Activated T-cell treated with anti-CD3 and anti-CD28 coated beads, Interleukin-2, amount 50 U/mL, for 24 hours (primary cell): Measurements from ENCODE around the gene CIT.
"Not testable (repeated sequence)": the region's sequence is repeated elsewhere in the genome, so short reads cannot be mapped to it uniquely, and the experiment has no call there.

Experiments used
- DNase-seq: peaks from one replicate; pipeline ENCODE4 v3.0.0-alpha.2; 2020
- H3K27ac Mint-ChIP-seq: 2 replicates; pipeline ENCODE4 v1.8.0; 2020; ENCODE audit warnings: mild to moderate bottlenecking, mixed read lengths
- H3K27me3 Mint-ChIP-seq: 2 replicates; pipeline ENCODE4 v1.8.0; 2020; ENCODE audit warnings: mixed read lengths
- H3K36me3 Mint-ChIP-seq: 2 replicates; pipeline ENCODE4 v1.8.0; 2020; ENCODE audit warnings: low read depth, mixed read lengths
- H3K4me1 Mint-ChIP-seq: 2 replicates; pipeline ENCODE4 v1.8.0; 2020; ENCODE audit warnings: low read depth, mixed read lengths
- H3K4me3 Mint-ChIP-seq: 2 replicates; pipeline ENCODE4 v1.8.0; 2020; ENCODE audit warnings: mild to moderate bottlenecking, moderate library complexity, mixed read lengths
- H3K9me3 Mint-ChIP-seq: 2 replicates; pipeline ENCODE4 v1.8.0; 2020; ENCODE audit warnings: mixed read lengths

The CIT gene

GRCh38 chr12:119876761-119877638 lies at the start of gene CIT:
Gene CIT (minus strand): TSS chr12:119877320. CDS start chr12:119876168, 1,152 bp downstream.
- Mint-ChIP-seq H3K27ac (peak within 1 kb of the TSS; percentile 65), H3K4me1 (peaks cover 15% of the 10 kb centered on the region), H3K4me3 (peak within 1 kb of the TSS; percentile 91), H3K27me3 (no peaks in the 10 kb centered on the region), H3K36me3 (peaks cover 22% of the 10 kb centered on the region), H3K9me3 (no peaks in the 10 kb centered on the region)
- DNase-seq: peak; percentile 90

- H3K27me3 Mint-ChIP-seq: peaks cover 4% of the 10 kb centered on the region
- no peak overlapping the region for H3K27ac Mint-ChIP-seq
- H3K4me1 Mint-ChIP-seq: no peaks in the 10 kb centered on the region
- H3K4me3 Mint-ChIP-seq: no peak overlapping the region
- H3K36me3 Mint-ChIP-seq: no peaks in the 10 kb centered on the region
- no peak for DNase-seq
- H3K9me3 Mint-ChIP-seq: no peaks in the 10 kb centered on the region
Observed at GRCh38 chr12:119925269-119925668, 48.1 kb upstream of the CIT start.

- Mint-ChIP-seq H3K4me1 (no peaks in the 10 kb centered on the region), H3K27ac (no peak overlapping the region), H3K4me3 (no peak overlapping the region), H3K36me3 (no peaks in the 10 kb centered on the region), H3K27me3 (peaks cover 4% of the 10 kb centered on the region), H3K9me3 (no peaks in the 10 kb centered on the region)
- no peak for DNase-seq
Observed at GRCh38 chr12:119920064-119920463, 42.9 kb upstream of the CIT start.

GRCh38 chr12:119915894-119916510 lies 38.9 kb upstream of the CIT start:
- no peaks in the 10 kb centered on the region for H3K27me3 Mint-ChIP-seq
- no peak for DNase-seq
- H3K9me3 Mint-ChIP-seq: no peaks in the 10 kb centered on the region
- no peaks in the 10 kb centered on the region for H3K36me3 Mint-ChIP-seq
- no peaks in the 10 kb centered on the region for H3K4me1 Mint-ChIP-seq
- H3K4me3 Mint-ChIP-seq: no peak overlapping the region
- no peak overlapping the region for H3K27ac Mint-ChIP-seq

GRCh38 chr12:119914666-119915065 lies 37.5 kb upstream of the CIT start:
- Mint-ChIP-seq H3K9me3 (no peaks in the 10 kb centered on the region), H3K27ac (no peak overlapping the region), H3K4me1 (no peaks in the 10 kb centered on the region), H3K27me3 (no peaks in the 10 kb centered on the region), H3K36me3 (no peaks in the 10 kb centered on the region), H3K4me3 (no peak overlapping the region)
- DNase-seq: no peak

GRCh38 chr12:119913536-119914330 lies 36.6 kb upstream of the CIT start:
- Mint-ChIP-seq H3K27me3 (no peaks in the 10 kb centered on the region), H3K4me3 (no peak overlapping the region), H3K36me3 (no peaks in the 10 kb centered on the region), H3K9me3 (no peaks in the 10 kb centered on the region), H3K4me1 (no peaks in the 10 kb centered on the region), H3K27ac (no peak overlapping the region)
- no peak for DNase-seq

GRCh38 chr12:119911182-119911581 lies 34.1 kb upstream of the CIT start:
- H3K36me3 Mint-ChIP-seq: no peaks in the 10 kb centered on the region
- no peaks in the 10 kb centered on the region for H3K9me3 Mint-ChIP-seq
- H3K27ac Mint-ChIP-seq: no peak overlapping the region
- H3K4me1 Mint-ChIP-seq: no peaks in the 10 kb centered on the region
- no peak overlapping the region for H3K4me3 Mint-ChIP-seq
- H3K27me3 Mint-ChIP-seq: no peaks in the 10 kb centered on the region
- DNase-seq: no peak

- H3K9me3 Mint-ChIP-seq: no peaks in the 10 kb centered on the region
Observed at GRCh38 chr12:119910586-119910985, 33.5 kb upstream of the CIT start.

GRCh38 chr12:119902084-119902509 lies 25.0 kb upstream of the CIT start:
- H3K4me1 Mint-ChIP-seq: peaks cover 5% of the 10 kb centered on the region
- peak; percentile 77 for DNase-seq
- H3K4me3 Mint-ChIP-seq: no peak overlapping the region
- H3K27ac Mint-ChIP-seq: no peak overlapping the region
- no peaks in the 10 kb centered on the region for H3K9me3 Mint-ChIP-seq
- H3K36me3 Mint-ChIP-seq: no peaks in the 10 kb centered on the region
- H3K27me3 Mint-ChIP-seq: no peaks in the 10 kb centered on the region

More at GRCh38 chr12:119910586-119910985, 33.5 kb upstream of the CIT start:
- no peak for DNase-seq
- Mint-ChIP-seq H3K36me3 (no peaks in the 10 kb centered on the region), H3K4me3 (no peak overlapping the region), H3K27ac (no peak overlapping the region), H3K4me1 (no peaks in the 10 kb centered on the region), H3K27me3 (no peaks in the 10 kb centered on the region)

GRCh38 chr12:119901670-119902069 lies 24.6 kb upstream of the CIT start:
- Mint-ChIP-seq H3K27me3 (no peaks in the 10 kb centered on the region), H3K9me3 (no peaks in the 10 kb centered on the region), H3K4me3 (no peak overlapping the region), H3K4me1 (peaks cover 5% of the 10 kb centered on the region), H3K36me3 (no peaks in the 10 kb centered on the region), H3K27ac (no peak overlapping the region)
- DNase-seq: no peak

- DNase-seq: no peak
- H3K4me3 Mint-ChIP-seq: no peak overlapping the region
- H3K36me3 Mint-ChIP-seq: no peaks in the 10 kb centered on the region
- no peak overlapping the region for H3K27ac Mint-ChIP-seq
- no peaks in the 10 kb centered on the region for H3K9me3 Mint-ChIP-seq
- no peaks in the 10 kb centered on the region for H3K4me1 Mint-ChIP-seq
- H3K27me3 Mint-ChIP-seq: peaks cover 4% of the 10 kb centered on the region
Observed at GRCh38 chr12:119894916-119895315, 17.8 kb upstream of the CIT start.

- not testable (repeated sequence) for DNase-seq, H3K27me3 Mint-ChIP-seq, H3K27ac Mint-ChIP-seq, H3K36me3 Mint-ChIP-seq, H3K4me1 Mint-ChIP-seq, H3K9me3 Mint-ChIP-seq, H3K4me3 Mint-ChIP-seq
Observed at GRCh38 chr12:119892611-119893010, 15.5 kb upstream of the CIT start.

- no peak for DNase-seq
- H3K36me3 Mint-ChIP-seq: no peaks in the 10 kb centered on the region
- no peak overlapping the region for H3K4me3 Mint-ChIP-seq
- no peaks in the 10 kb centered on the region for H3K9me3 Mint-ChIP-seq
- no peak overlapping the region for H3K27ac Mint-ChIP-seq
- H3K4me1 Mint-ChIP-seq: no peaks in the 10 kb centered on the region
- peaks cover 10% of the 10 kb centered on the region for H3K27me3 Mint-ChIP-seq
Observed at GRCh38 chr12:119885549-119885948, 8.4 kb upstream of the CIT start.

- H3K9me3 Mint-ChIP-seq, DNase-seq, H3K27ac Mint-ChIP-seq, H3K36me3 Mint-ChIP-seq, H3K4me3 Mint-ChIP-seq, H3K4me1 Mint-ChIP-seq: not testable (repeated sequence)
- H3K27me3 Mint-ChIP-seq: peaks cover 10% of the 10 kb centered on the region
Observed at GRCh38 chr12:119883791-119884190, 6.7 kb upstream of the CIT start.
